Hepatocyte (in vitro differentiated cells): ENCODE measurements around the gene SH3RF1.

Source experiments
- CTCF ChIP-seq: fragments of 200-600 bp; sonication (generic); IDR thresholded peaks from 2 replicates; pipeline ENCODE4 v1.5.1; 2016; ENCODE audit warnings: antibody characterized with exemption, mild to moderate bottlenecking; ENCODE audit not compliant: poor library complexity
- EZH2 ChIP-seq: fragments of 200-600 bp; sonication (generic); IDR thresholded peaks from 2 replicates; pipeline ENCODE4 v1.6.1; 2016; ENCODE audit warnings: antibody characterized with exemption, mild to moderate bottlenecking, borderline replicate concordance

GRCh38 chr4:169142391-169142790, 128.4 kb downstream of the SH3RF1 start:
- no peak for TF ChIP-seq CTCF
- no peak for TF ChIP-seq EZH2
